ENCODE measurements around the gene HIBADH.

DNA sequence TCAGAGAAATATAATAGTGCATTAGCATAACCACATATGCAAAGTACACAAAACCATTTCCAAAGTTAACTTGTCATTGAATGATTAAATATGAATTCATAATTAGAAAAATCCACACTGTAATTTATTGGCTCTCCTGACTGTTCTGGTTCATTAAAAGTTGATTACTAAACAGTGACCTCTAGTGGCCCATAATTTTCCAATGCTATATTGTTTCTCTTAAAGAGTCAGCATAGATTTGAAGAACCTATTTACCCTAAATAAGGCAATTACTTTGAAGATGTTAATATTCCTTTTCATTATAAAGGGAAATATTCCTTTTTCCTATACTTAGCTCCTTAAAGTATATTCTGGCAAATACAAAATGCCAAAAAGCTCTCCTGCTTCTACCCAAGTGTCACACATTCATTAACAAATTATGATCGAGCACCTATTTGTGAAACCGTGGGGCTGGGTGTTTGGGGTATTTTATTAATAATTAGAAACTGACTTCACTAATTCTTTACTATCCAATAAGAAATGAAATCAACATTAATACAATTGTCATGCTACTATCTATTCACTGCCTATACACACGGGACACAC is 86.2 kb downstream of the HIBADH start:
- TF ChIP-seq, protein P1, sequence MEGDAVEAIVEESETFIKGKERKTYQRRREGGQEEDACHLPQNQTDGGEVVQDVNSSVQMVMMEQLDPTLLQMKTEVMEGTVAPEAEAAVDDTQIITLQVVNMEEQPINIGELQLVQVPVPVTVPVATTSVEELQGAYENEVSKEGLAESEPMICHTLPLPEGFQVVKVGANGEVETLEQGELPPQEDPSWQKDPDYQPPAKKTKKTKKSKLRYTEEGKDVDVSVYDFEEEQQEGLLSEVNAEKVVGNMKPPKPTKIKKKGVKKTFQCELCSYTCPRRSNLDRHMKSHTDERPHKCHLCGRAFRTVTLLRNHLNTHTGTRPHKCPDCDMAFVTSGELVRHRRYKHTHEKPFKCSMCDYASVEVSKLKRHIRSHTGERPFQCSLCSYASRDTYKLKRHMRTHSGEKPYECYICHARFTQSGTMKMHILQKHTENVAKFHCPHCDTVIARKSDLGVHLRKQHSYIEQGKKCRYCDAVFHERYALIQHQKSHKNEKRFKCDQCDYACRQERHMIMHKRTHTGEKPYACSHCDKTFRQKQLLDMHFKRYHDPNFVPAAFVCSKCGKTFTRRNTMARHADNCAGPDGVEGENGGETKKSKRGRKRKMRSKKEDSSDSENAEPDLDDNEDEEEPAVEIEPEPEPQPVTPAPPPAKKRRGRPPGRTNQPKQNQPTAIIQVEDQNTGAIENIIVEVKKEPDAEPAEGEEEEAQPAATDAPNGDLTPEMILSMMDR (IDR thresholded peaks at IDR 0.05) = no peak
- TF ChIP-seq POLR2A (IDR thresholded peaks at IDR 0.05) = no peak
